HG03439 (cell line): ENCODE measurements around the gene FSD1L.
"Not testable (repeated sequence)": the region's sequence is repeated elsewhere in the genome, so short reads cannot be mapped to it uniquely, and the experiment has no call there.

ENCODE experiments used
- ATAC-seq: cut with Tn5 transposase; IDR thresholded peaks from one replicate; pipeline ENCODE4 v1.9.1; 2021; ENCODE audit warnings: mild to moderate bottlenecking, moderate library complexity; ENCODE audit not compliant: unreplicated experiment

The FSD1L gene

GRCh38 chr9:105475302-105475701 is 27.5 kb downstream of the FSD1L start:
- ATAC-seq: no peak

- ATAC-seq: no peak
These were observed 32.0 kb downstream of the FSD1L start for GRCh38 chr9:105479846-105480245.

- no peak for ATAC-seq
These were observed 35.8 kb downstream of the FSD1L start for GRCh38 chr9:105483618-105484017.

GRCh38 chr9:105484226-105484625 is 36.4 kb downstream of the FSD1L start:
- ATAC-seq: no peak

GRCh38 chr9:105485131-105485530 is 37.3 kb downstream of the FSD1L start:
- no peak for ATAC-seq

GRCh38 chr9:105496826-105497225 is 49.0 kb downstream of the FSD1L start:
- ATAC-seq: no peak

- ATAC-seq: no peak
These were observed 49.9 kb downstream of the FSD1L start for GRCh38 chr9:105497704-105498103.

- peak; percentile 79 for ATAC-seq
These were observed 52.4 kb downstream of the FSD1L start for GRCh38 chr9:105500108-105500766.

GRCh38 chr9:105501414-105501813 is 53.6 kb downstream of the FSD1L start:
- ATAC-seq: no peak

GRCh38 chr9:105502276-105502675 is 54.4 kb downstream of the FSD1L start:
- no peak for ATAC-seq

GRCh38 chr9:105503881-105504280 is 56.0 kb downstream of the FSD1L start:
- ATAC-seq: peak; percentile 41

- no peak for ATAC-seq
These were observed 59.4 kb downstream of the FSD1L start for GRCh38 chr9:105507096-105507790.

- ATAC-seq: no peak
These were observed 60.7 kb downstream of the FSD1L start for GRCh38 chr9:105508530-105508929.

- peak; percentile 70 for ATAC-seq
These were observed 62.2 kb downstream of the FSD1L start for GRCh38 chr9:105510024-105510423.

- ATAC-seq: no peak
These were observed 63.6 kb downstream of the FSD1L start for GRCh38 chr9:105511446-105511845.

GRCh38 chr9:105515811-105516413 is 68.1 kb downstream of the FSD1L start:
- ATAC-seq: no peak

- ATAC-seq: peak; percentile 79
These were observed 72.0 kb downstream of the FSD1L start for GRCh38 chr9:105519710-105520369.

- ATAC-seq: not testable (repeated sequence)
These were observed 73.2 kb downstream of the FSD1L start for GRCh38 chr9:105520992-105521391.

GRCh38 chr9:105522618-105523385 is 75.0 kb downstream of the FSD1L start:
- ATAC-seq: peak; percentile 83

GRCh38 chr9:105531530-105531929 is 83.7 kb downstream of the FSD1L start:
- ATAC-seq: no peak
